Skeletal muscle satellite cell (primary cell): ENCODE measurements around the gene DIAPH3.

Source experiments
- H3K27me3 ChIP-seq: 2 replicates; pipeline ENCODE4 v1.7.0; 2013; ENCODE audit warnings: low read length; ENCODE audit not compliant: control insufficient read depth, insufficient read depth
- H3K36me3 ChIP-seq: 2 replicates; pipeline ENCODE4 v1.7.0; 2013; ENCODE audit warnings: mild to moderate bottlenecking, control low read depth, low read length; ENCODE audit not compliant: insufficient read depth
- H3K4me1 ChIP-seq: 2 replicates; pipeline ENCODE4 v1.7.0; 2013; ENCODE audit warnings: low read length; ENCODE audit not compliant: control insufficient read depth, insufficient read depth
- H3K4me2 ChIP-seq: 2 replicates; pipeline ENCODE4 v1.7.0; 2013; ENCODE audit warnings: mild to moderate bottlenecking, low read length
- H3K4me3 ChIP-seq: 2 replicates; pipeline ENCODE4 v1.7.0; 2013; ENCODE audit warnings: low read length
- H3K9ac ChIP-seq: 2 replicates; pipeline ENCODE4 v1.7.0; 2013; ENCODE audit warnings: mild to moderate bottlenecking, low read depth, low read length, moderate library complexity
- H3K9me3 ChIP-seq: replicated peaks from 2 replicates; pipeline ENCODE4 v1.7.0; 2013; ENCODE audit warnings: mild to moderate bottlenecking, control low read depth, low read length

The DIAPH3 gene

DNA sequence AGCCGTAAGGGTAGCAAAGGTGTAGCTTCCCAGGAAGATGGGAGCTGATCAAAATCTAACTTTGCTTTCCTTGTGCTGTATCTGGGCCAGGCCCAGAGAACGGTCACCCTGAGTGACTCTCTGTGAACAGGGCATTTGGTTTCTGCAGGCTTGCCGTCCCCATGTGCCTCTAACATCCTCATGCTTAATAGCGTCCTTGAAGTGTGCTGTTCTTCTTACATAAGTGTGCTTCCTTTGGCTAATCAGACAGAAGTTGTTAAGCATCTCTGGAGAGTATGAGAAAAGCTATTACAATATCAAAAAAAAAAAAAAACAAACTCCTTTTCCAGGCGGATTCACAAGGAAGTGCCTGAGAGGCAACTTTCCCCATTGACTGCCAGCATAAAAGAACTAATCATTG lies 503.7 kb downstream of the DIAPH3 start:
- Histone ChIP-seq H3K27me3 (no peaks in the 10 kb centered on the region), H3K4me1 (no peaks in the 10 kb centered on the region), H3K4me3 (no peak overlapping the region), H3K4me2 (no peak overlapping the region), H3K36me3 (no peaks in the 10 kb centered on the region), H3K9ac (no peak overlapping the region), H3K9me3 (no peaks in the 10 kb centered on the region)

DNA sequence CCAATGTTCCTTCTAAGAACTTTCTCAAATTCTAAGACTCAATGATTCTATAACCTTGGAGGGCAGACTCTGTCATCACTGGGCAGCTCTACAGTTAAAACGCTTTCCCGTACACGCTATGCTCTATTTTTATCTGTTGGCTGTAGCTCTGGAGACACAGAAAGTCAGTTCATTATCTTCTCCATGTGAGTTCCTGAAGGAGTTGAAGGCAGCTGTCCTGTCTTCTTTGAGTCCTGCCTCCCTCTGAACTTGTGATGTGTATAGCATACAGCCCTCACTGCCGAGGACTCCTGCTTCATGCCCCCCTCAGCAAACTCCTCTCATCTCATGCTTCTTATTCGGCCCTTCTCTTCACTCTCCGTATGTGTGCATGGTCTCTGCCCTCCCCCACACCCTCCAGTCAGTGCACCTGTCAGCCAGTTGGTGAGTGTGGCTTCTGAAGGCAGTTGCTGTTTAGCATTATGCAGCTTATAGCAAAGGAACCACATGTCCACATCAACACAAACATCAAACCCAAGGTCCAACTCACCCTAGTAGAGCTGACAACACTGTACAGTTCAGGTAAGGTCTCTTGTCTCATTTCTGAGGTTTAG lies 504.9 kb downstream of the DIAPH3 start:
- Histone ChIP-seq H3K4me2 (no peak overlapping the region), H3K4me1 (no peaks in the 10 kb centered on the region), H3K27me3 (no peaks in the 10 kb centered on the region), H3K9me3 (no peaks in the 10 kb centered on the region), H3K4me3 (no peak overlapping the region), H3K9ac (no peak overlapping the region), H3K36me3 (no peaks in the 10 kb centered on the region)

DNA sequence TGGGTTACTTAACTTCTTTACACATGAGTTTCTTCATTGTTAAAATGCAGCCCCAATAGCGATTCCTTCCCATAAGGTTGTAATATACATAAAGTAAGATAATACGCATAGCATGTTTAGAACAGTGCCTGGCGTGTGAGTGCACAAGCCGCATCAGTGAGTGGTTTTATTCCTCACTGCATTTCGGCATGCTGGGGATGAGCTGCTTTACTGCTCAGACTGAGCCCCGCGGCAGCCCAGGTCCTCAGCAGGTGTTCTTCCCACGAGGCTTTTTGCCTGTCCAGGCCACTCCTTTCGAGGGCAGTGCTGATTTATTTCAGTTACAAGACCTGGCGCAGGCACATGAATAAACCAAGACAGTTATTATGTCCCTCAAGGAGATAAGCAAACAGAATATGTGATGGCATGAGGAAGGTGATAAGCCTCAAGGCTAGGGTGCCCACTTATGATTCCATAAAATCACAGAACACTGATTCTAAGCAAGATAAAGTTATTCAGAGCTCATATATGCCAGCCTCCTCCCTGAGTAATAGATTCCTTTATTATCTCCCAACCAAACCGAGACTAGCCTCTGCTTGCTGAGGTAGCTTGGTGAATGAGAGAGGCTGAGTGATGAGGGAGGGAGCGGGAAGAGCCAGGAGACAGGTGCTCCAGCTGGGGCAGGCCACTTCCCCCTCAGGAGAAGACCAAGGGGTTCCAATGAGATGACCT lies 505.5 kb downstream of the DIAPH3 start:
- H3K27me3 ChIP-seq, result peaks cover 3% of the 10 kb centered on the region
- no peak overlapping the region for H3K4me3 ChIP-seq
- H3K36me3 ChIP-seq, result no peaks in the 10 kb centered on the region
- H3K4me1 ChIP-seq, result no peaks in the 10 kb centered on the region
- no peak overlapping the region for H3K9ac ChIP-seq
- H3K4me2 ChIP-seq, result no peak overlapping the region
- no peaks in the 10 kb centered on the region for H3K9me3 ChIP-seq

DNA sequence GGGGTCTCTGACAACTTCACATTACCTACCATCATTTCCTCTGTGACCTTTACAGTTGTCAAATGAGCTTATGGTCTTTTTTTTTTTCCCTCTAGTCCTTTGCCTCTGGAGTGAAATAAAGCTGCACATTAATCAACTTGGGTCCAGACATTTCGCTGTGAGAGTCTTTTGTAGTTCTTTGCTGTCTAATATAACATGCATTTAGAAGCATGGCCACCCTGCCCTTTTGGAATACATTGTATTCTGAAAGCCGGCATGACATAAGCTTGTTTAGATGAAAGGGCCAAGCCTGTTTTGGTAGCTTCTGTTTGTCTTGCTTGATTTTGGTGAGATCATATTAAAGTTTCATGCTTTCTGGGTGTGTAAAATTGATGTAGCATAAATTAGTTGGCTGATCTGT lies 509.8 kb downstream of the DIAPH3 start:
- Histone ChIP-seq H3K4me3 (no peak overlapping the region), H3K27me3 (peaks cover 19% of the 10 kb centered on the region), H3K9ac (no peak overlapping the region), H3K9me3 (no peaks in the 10 kb centered on the region), H3K36me3 (no peaks in the 10 kb centered on the region), H3K4me1 (no peaks in the 10 kb centered on the region), H3K4me2 (no peak overlapping the region)

- Histone ChIP-seq H3K4me3 (no peak overlapping the region), H3K9ac (no peak overlapping the region), H3K36me3 (no peaks in the 10 kb centered on the region)
These were observed 512.2 kb downstream of the DIAPH3 start for GRCh38 chr13:59651479-59651878.

DNA sequence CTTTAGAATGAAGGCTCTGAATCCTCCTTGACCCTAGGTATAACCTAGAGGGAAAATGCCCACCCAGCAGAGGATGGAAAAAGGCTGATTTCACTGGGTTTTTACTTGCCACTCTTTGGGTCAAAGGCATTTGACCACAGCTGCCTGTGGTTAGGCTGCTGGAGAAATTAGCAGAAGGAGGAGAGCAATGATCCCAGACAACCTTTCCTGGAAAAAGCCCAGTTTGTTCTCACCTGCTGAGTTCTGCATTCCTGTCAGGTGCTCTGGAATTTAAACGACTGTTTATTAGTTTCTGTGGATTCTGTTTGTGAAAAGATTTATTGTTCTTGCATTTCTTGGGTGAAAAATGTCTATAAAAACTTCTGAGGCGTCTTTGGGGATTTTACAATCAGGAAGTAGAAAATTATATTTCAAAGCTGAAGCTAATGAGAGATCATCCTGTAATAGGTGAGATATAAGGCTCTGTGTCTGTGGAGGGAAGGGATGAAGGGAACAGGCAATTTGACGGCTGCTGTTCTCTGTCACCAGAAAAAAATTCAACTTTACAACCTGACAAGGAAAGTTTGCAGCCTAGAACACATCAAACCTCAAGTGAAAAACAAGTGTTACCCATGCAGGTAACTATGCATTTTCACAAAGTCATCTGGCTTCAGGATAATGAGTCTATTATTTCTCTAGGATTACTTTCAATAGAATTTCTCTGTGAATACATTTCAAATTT lies 519.7 kb downstream of the DIAPH3 start:
- Histone ChIP-seq H3K9ac (no peak overlapping the region), H3K4me1 (peaks cover 6% of the 10 kb centered on the region), H3K4me2 (no peak overlapping the region), H3K4me3 (no peak overlapping the region), H3K36me3 (no peaks in the 10 kb centered on the region), H3K27me3 (peaks cover 33% of the 10 kb centered on the region), H3K9me3 (no peaks in the 10 kb centered on the region)

More at GRCh38 chr13:59651479-59651878, 512.2 kb downstream of the DIAPH3 start:
- peaks cover 22% of the 10 kb centered on the region for H3K27me3 ChIP-seq
- no peak overlapping the region for H3K4me2 ChIP-seq
- no peaks in the 10 kb centered on the region for H3K4me1 ChIP-seq
- H3K9me3 ChIP-seq, result no peaks in the 10 kb centered on the region

- H3K27me3 ChIP-seq, result peaks cover 38% of the 10 kb centered on the region
These were observed 520.3 kb downstream of the DIAPH3 start for GRCh38 chr13:59643364-59643841.

DNA sequence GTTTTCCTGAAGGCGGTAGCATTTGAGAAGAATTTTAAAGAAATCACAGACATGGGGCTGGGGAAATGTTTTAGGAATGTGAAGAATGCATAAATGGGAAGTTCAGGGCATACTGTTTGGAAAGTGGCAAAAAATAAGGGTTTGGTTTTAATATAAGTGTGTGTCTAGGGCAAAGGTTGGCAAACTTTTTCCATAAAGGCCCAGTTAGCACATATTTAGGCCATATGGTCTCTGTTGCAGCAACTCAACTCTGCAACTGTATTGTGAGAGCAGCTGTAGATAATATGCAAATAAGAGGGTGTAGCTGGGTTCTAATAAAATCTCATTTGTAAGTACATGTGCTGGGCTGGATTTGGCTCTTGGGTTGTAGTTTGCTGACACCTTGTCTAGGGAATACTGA lies 521.9 kb downstream of the DIAPH3 start:
- Histone ChIP-seq H3K36me3 (no peaks in the 10 kb centered on the region), H3K27me3 (peaks cover 44% of the 10 kb centered on the region), H3K4me3 (no peak overlapping the region), H3K9me3 (no peaks in the 10 kb centered on the region), H3K4me2 (no peak overlapping the region), H3K9ac (no peak overlapping the region), H3K4me1 (peaks cover 6% of the 10 kb centered on the region)

More at GRCh38 chr13:59643364-59643841, 520.3 kb downstream of the DIAPH3 start:
- H3K4me3 ChIP-seq, result no peak overlapping the region
- no peak overlapping the region for H3K9ac ChIP-seq
- no peaks in the 10 kb centered on the region for H3K36me3 ChIP-seq
- no peaks in the 10 kb centered on the region for H3K9me3 ChIP-seq
- H3K4me1 ChIP-seq, result peaks cover 6% of the 10 kb centered on the region
- no peak overlapping the region for H3K4me2 ChIP-seq

DNA sequence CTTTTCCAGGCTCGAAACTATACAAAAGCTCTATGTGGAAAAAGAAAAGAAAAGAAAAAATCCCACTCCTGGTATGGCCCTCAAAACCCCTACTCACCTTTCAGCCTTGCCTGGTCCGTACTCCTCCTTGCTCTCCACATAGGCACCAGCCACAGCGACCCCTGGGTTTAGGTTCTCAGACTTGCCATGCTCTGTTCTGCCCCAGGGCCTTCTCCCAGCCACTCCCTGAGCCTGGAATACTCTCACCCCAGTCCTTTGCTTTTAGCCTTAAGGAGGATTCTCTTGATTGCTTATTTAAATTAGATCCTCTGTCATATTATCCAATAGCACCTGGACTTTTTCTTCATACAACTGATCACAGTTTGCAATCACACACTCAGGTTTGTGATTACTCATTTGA lies 522.5 kb downstream of the DIAPH3 start:
- Histone ChIP-seq H3K27me3 (peaks cover 43% of the 10 kb centered on the region), H3K4me2 (no peak overlapping the region)

DNA sequence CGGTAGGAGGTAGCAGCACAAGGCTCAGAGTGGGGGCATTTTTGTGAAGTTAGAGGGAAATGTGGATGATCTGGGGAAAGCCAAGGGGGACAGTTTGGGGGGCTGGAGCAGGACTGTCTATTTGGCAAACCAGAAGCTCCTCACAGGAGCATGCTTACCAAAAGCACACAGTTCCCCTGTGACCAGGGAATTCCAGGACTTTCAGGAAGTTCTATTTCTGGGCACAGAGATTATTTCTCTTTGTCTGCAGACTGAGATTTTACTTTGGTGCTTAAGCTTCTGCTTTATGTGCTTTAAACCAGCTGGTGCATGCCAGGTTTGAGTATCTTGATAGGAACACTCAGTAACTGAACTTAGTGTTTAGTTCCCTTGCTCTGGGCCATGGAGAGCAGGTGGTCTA lies 525.3 kb downstream of the DIAPH3 start:
- peaks cover 33% of the 10 kb centered on the region for H3K27me3 ChIP-seq
- no peak overlapping the region for H3K4me3 ChIP-seq
- no peak overlapping the region for H3K9ac ChIP-seq
- H3K36me3 ChIP-seq, result no peaks in the 10 kb centered on the region
- H3K4me2 ChIP-seq, result no peak overlapping the region
- peaks cover 6% of the 10 kb centered on the region for H3K4me1 ChIP-seq
- H3K9me3 ChIP-seq, result no peaks in the 10 kb centered on the region

More for the DNA sequence above, 522.5 kb downstream of the DIAPH3 start:
- Histone ChIP-seq H3K9me3 (no peaks in the 10 kb centered on the region), H3K4me3 (no peak overlapping the region), H3K4me1 (peaks cover 6% of the 10 kb centered on the region), H3K36me3 (no peaks in the 10 kb centered on the region), H3K9ac (no peak overlapping the region)

- H3K4me1 ChIP-seq, result no peaks in the 10 kb centered on the region
- no peak overlapping the region for H3K9ac ChIP-seq
- H3K36me3 ChIP-seq, result no peaks in the 10 kb centered on the region
- H3K4me2 ChIP-seq, result no peak overlapping the region
- no peak overlapping the region for H3K4me3 ChIP-seq
- peaks cover 36% of the 10 kb centered on the region for H3K27me3 ChIP-seq
- H3K9me3 ChIP-seq, result no peaks in the 10 kb centered on the region
These were observed 528.1 kb downstream of the DIAPH3 start for GRCh38 chr13:59635589-59635988.
